Brain microvascular endothelial cell (primary cell): Measurements from ENCODE around the gene OR51V1.

Source experiments
- DNase-seq: peaks from one replicate; pipeline ENCODE4 v3.0.0-alpha.2; 2020
- H3K27ac ChIP-seq: fragments of 250-450 bp; sonication (Bioruptor Pico); 2 replicates; pipeline ENCODE4 v1.5.1; 2020; ENCODE audit warnings: mild to moderate bottlenecking, moderate library complexity
- H3K27me3 ChIP-seq: fragments of 250-450 bp; sonication (Bioruptor Pico); replicated peaks from 2 replicates; pipeline ENCODE4 v1.5.1; 2020; ENCODE audit warnings: mild to moderate bottlenecking
- H3K36me3 ChIP-seq: fragments of 250-450 bp; sonication (Bioruptor Pico); replicated peaks from 2 replicates; pipeline ENCODE4 v1.5.1; 2020; ENCODE audit warnings: mild to moderate bottlenecking
- H3K4me3 ChIP-seq: 2 replicates; pipeline ENCODE4 v1.5.1; 2011; ENCODE audit warnings: low read depth, mild to moderate bottlenecking, control low read depth, low read length, moderate library complexity
- CTCF ChIP-seq: IDR thresholded peaks from 2 replicates; pipeline ENCODE4 v1.5.1; 2011; ENCODE audit warnings: low read depth, mild to moderate bottlenecking, moderate library complexity, low read length, control low read depth, inconsistent platforms; ENCODE audit errors: missing control alignments
- in situ Hi-C: cut with HindIII; loops from 2 replicates; pipeline ENCODE4 v1.10.0; 2017; ENCODE audit warnings: low sequenced_read_pairs, low pct_ligation_motif_present

Gene OR51V1

GRCh38 chr11:5239046-5239445 lies 38.6 kb upstream of the OR51V1 start:
- no peak for DNase-seq
- Histone ChIP-seq H3K27me3 (no peaks in the 10 kb centered on the region), H3K4me3 (no peak overlapping the region), H3K36me3 (no peaks in the 10 kb centered on the region), H3K27ac (no peak overlapping the region)
- in situ Hi-C loops = no loop called here
- no peak for TF ChIP-seq CTCF

DNA sequence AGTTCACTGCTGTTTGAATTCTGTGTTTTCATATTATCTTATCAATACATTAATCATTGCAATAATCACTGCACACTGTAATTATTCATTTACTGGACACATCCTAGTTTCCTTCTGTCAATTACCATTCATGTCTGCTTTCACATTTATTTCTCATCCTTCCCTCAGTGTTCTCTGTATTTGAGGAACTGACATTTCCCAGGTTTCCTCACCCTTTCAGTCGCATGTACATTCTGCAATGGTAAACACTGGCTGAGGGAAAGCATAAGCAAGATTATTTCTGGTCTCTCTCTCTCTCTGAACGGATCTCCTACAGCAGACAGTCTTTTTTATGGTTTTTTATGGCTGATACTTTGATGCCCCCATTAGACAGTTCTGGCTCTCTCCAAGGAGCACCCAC lies 38.0 kb upstream of the OR51V1 start:
- Histone ChIP-seq H3K27me3 (no peaks in the 10 kb centered on the region), H3K27ac (no peak overlapping the region), H3K36me3 (no peaks in the 10 kb centered on the region), H3K4me3 (no peak overlapping the region)
- in situ Hi-C loops = no loop called here
- DNase-seq = no peak
- no peak for TF ChIP-seq CTCF

GRCh38 chr11:5237420-5237819 lies 36.9 kb upstream of the OR51V1 start:
- no peak for TF ChIP-seq CTCF
- Histone ChIP-seq H3K36me3 (no peaks in the 10 kb centered on the region), H3K4me3 (no peak overlapping the region), H3K27me3 (no peaks in the 10 kb centered on the region), H3K27ac (no peak overlapping the region)
- DNase-seq = no peak
- in situ Hi-C loops = no loop called here

GRCh38 chr11:5235364-5236095 lies 35.0 kb upstream of the OR51V1 start:
- in situ Hi-C loops = no loop called here
- Histone ChIP-seq H3K4me3 (no peak overlapping the region), H3K36me3 (no peaks in the 10 kb centered on the region), H3K27ac (no peak overlapping the region), H3K27me3 (no peaks in the 10 kb centered on the region)
- no peak for DNase-seq
- TF ChIP-seq CTCF = no peak

GRCh38 chr11:5234381-5234834 lies 33.9 kb upstream of the OR51V1 start, which contains the start of gene HBD:
TSS of gene HBD (minus strand) at chr11:5234483. CDS start at chr11:5234433, 50 bp downstream.
- in situ Hi-C loops = no loop called here
- DNase-seq = peak; percentile 55

More at GRCh38 chr11:5234381-5234834, 33.9 kb upstream of the OR51V1 start, which contains the start of gene HBD:
- Histone ChIP-seq H3K36me3 (no peaks in the 10 kb centered on the region), H3K4me3 (no peak within 1 kb of the TSS), H3K27ac (no peak within 1 kb of the TSS), H3K27me3 (no peaks in the 10 kb centered on the region)
- no peak for TF ChIP-seq CTCF
